ENCODE results near the gene OR5V1.
"Not testable (repeated sequence)": the region's sequence is repeated elsewhere in the genome, so short reads cannot be mapped to it uniquely, and the experiment has no call there.

The OR5V1 gene

GRCh38 chr6:29368765-29369164 is at the start of gene OR5V1:
TSS of gene OR5V1 (minus strand) at chr6:29368865. CDS start at chr6:29356195, 12,670 bp downstream.
- no peak for DNase-seq (ENCODE audit: low spot score)

- no peak for DNase-seq (ENCODE audit: low spot score)
Measured at GRCh38 chr6:29414588-29414987, 45.9 kb upstream of the OR5V1 start, which contains the start of gene OR12D1. TSS of gene OR12D1 (plus strand) at chr6:29414928.

- no peak for DNase-seq (ENCODE audit: low spot score)
Measured at GRCh38 chr6:29403801-29404200, 35.1 kb upstream of the OR5V1 start.

- no peak for DNase-seq (ENCODE audit: low spot score)
Measured at GRCh38 chr6:29399525-29399924, 30.9 kb upstream of the OR5V1 start.

GRCh38 chr6:29395331-29395730 is 26.7 kb upstream of the OR5V1 start, which contains the start of gene OR12D2:
TSS of gene OR12D2 (plus strand) at chr6:29395631. CDS start at chr6:29396700, 1,069 bp downstream.
- no peak for DNase-seq (ENCODE audit: low spot score)

- DNase-seq (ENCODE audit: low spot score), result no peak
Measured at GRCh38 chr6:29388533-29388932, 19.9 kb upstream of the OR5V1 start.

- peak; percentile 20 for DNase-seq (ENCODE audit: low spot score)
Measured at GRCh38 chr6:29376003-29376402, 7.3 kb upstream of the OR5V1 start.

GRCh38 chr6:29375191-29375590 is 6.5 kb upstream of the OR5V1 start, which contains the start of gene OR12D3:
TSS of gene OR12D3 (minus strand) at chr6:29375291. CDS start at chr6:29375287, 4 bp downstream.
- DNase-seq (ENCODE audit: low spot score), result no peak

- DNase-seq (ENCODE audit: low spot score), result no peak
Measured at GRCh38 chr6:29355603-29356002, 13.1 kb downstream of the OR5V1 start.

- DNase-seq (ENCODE audit: low spot score), result no peak
Measured at GRCh38 chr6:29354980-29355379, 13.7 kb downstream of the OR5V1 start.

- DNase-seq (ENCODE audit: low spot score), result not testable (repeated sequence)
Measured at GRCh38 chr6:29349348-29349747, 19.3 kb downstream of the OR5V1 start.

GRCh38 chr6:29345380-29345779 is 23.3 kb downstream of the OR5V1 start:
- no peak for DNase-seq (ENCODE audit: low spot score)

GRCh38 chr6:29336269-29336668 is 32.4 kb downstream of the OR5V1 start:
- DNase-seq (ENCODE audit: low spot score), result no peak

GRCh38 chr6:29332676-29333075 is 36.0 kb downstream of the OR5V1 start:
- DNase-seq (ENCODE audit: low spot score), result no peak

- no peak for DNase-seq (ENCODE audit: low spot score)
Measured at GRCh38 chr6:29325777-29326176, 42.9 kb downstream of the OR5V1 start.

- not testable (repeated sequence) for DNase-seq (ENCODE audit: low spot score)
Measured at GRCh38 chr6:29323332-29323731, 45.3 kb downstream of the OR5V1 start.

- DNase-seq (ENCODE audit: low spot score), result no peak
Measured at GRCh38 chr6:29319931-29320330, 48.7 kb downstream of the OR5V1 start.
